GM21737 (cell line): ENCODE measurements around the gene TERB1.

Source experiments
- ATAC-seq: cut with Tn5 transposase; IDR thresholded peaks from one replicate; pipeline ENCODE4 v1.9.1; 2021; ENCODE audit warnings: mild to moderate bottlenecking, moderate library complexity; ENCODE audit not compliant: unreplicated experiment

The TERB1 gene, protein sequence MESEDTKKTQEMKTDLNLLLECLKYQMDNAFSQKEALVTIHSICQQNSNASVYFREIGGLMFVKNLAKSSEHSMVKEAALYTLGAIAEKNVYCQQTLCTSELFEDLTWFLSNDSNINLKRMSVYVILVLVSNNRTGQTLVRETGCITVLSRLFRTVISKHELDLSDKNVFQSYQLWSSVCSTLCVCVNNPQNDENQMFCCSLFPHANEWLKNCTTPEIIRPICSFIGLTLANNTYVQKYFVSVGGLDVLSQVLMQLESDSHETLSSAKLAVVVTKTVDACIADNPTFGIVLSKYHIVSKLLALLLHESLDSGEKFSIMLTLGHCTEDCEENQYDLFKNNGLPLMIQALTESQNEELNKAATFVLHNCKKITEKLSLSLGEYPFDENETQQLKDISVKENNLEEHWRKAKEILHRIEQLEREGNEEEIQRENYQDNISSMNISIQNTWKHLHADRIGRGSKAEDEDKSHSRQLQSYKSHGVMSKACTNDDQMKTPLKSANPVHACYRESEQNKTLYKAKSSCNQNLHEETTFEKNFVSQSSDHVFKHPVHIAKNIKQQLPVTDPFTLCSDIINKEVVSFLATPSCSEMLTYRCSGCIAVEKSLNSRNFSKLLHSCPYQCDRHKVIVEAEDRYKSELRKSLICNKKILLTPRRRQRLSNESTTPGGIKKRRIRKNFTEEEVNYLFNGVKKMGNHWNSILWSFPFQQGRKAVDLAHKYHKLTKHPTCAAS

GRCh38 chr16:66801320-66802105 lies at the start of gene TERB1:
TERB1 (minus strand) TSS chr16:66801584; CDS start chr16:66796798, 4,786 bp downstream.
- ATAC-seq: no peak

DNA sequence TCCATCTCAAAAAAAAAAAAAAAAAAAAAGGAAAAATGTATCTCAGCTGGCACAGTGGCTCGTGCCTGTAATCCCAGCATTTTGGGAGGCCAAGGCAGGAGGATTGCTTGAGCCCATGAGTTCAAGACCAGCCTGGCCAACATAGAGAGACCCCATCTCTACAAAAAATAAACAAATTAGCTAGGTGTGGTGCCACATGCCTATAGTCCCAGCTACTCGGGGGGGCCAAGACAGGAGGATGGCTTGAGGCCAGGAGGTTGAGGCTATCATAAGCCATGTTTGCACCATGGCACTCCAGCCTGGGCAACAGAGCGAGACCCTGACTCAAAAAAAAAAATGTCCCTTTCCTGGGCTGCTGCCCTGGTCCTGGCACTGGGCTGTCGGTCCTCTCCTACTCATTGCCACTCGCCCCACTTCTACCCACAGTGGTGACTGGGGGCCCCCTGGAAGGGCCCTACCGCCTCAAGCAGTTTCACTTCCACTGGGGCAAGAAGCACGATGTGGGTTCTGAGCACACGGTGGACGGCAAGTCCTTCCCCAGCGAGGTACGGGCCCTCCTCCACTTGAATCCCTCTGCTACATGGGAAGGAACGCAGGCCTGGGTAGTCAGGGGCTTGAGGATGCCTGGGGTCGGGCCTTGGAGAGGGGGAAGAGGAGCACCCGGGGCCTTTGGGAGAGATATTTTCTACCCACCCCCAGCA lies 48.9 kb upstream of the TERB1 start:
- ATAC-seq: no peak

GRCh38 chr16:66849549-66849948 lies 48.2 kb upstream of the TERB1 start:
- ATAC-seq: no peak

- no peak for ATAC-seq
Measured at GRCh38 chr16:66849021-66849420, 47.6 kb upstream of the TERB1 start.

DNA sequence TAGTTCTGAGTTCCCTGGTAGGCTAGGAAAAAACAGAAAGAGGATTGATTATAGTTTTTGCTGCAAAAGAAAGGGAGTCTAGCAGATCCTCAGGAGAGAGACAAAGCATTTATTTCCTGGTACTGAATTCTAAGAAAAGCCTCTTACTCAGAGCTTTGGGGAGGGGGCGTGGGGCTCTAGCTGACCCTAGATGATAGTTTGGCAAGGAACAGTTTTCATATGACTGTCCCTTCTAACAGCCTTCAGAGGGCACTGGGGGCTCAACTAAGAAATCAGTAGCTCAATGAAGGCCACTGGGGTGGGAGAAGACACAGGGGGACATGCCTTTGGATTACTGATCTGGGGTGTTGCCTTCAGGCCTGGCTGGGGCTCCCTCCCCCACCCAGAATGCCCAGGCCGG lies 46.8 kb upstream of the TERB1 start:
- no peak for ATAC-seq

DNA sequence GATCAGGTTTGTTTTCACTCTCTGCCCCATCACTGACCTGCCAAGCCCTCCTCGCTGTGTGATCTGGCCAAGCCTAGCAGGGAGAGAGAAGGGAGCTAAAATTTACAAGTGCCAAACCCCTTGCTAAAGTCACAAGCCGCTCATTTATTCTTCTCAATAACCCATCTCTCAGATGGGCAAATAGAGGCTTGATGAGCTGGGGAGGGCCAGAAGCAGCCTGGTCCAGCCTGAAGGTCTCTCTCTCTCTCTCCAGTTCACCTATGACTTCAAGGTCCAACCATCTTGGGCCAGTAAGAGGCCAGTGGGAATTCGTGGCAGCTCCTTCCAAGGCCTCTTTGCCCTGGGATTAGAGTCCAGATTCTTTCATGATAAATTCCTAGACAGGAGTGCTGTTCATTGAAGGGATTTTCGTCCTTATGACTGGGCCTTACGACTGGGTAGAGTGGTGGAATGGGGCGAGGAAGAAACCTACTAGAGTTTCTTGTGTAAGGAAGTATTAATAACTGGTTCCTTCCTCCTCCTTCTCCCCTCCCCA lies 46.2 kb upstream of the TERB1 start:
- no peak for ATAC-seq

GRCh38 chr16:66846831-66847230 lies 45.4 kb upstream of the TERB1 start:
- no peak for ATAC-seq

- no peak for ATAC-seq
Measured at GRCh38 chr16:66846266-66846665, 44.9 kb upstream of the TERB1 start.

- no peak for ATAC-seq
Measured at GRCh38 chr16:66845791-66846221, 44.4 kb upstream of the TERB1 start.

DNA sequence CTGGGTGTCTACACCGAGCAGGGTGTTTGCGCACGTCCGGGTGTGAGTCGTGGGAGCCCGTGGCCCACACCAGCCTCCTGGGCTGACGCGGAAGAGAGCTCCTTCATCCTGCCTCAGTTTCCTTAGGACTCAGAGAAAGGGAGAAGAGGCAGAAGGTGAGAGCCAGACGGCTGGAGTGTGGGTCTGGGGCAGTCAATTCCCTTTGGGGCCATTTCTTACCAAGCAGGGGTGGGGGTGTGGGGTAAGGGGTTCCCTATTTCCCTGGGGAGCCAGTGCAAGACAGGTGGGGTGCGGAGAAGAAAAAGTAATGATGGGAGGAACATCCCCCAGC lies 43.7 kb upstream of the TERB1 start:
- ATAC-seq: no peak

DNA sequence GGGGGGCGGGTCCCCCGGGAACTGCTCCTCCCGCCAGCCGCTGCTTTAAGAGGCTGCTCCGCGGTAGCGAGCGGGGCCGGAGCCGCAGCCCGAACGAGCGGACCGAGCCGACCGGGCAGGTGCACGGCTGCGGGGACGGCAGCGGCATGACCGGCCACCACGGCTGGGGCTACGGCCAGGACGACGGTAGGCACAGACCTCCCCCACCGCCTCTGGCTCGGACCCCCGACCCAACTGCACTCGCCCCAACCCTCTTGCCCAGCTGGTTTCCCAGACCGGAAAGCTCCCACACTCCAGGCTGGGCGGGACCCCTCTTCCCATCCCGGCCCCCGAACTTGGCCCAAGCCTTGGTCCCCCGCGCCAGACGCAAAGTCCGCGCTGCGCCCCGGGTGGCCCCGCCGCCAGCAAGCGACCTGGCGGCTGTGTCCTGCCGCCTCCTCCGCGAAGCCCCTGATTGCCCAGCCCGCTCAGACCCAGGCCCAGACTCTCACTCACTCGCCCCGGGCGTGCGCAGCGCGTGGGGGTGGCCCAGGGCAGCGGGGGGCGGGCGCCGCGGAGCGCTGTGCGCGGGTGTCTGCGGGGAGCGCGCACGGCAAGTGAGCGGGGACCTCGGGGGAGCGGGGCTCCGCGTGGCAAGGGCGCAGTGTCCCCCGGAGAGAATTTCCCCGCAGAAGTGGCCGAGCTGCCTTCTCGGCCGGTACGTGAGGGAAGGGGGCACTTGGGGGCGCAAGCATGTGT lies 43.1 kb upstream of the TERB1 start, which contains the start of gene CA7:
Gene CA7 (plus strand): TSS at position 73 of the 738 bp plus-strand sequence. CDS start 74 bp downstream, at position 147.
- no peak for ATAC-seq

- no peak for ATAC-seq
Measured at GRCh38 chr16:66844009-66844341, 42.6 kb upstream of the TERB1 start.

- no peak for ATAC-seq
Measured at GRCh38 chr16:66843191-66843590, 41.8 kb upstream of the TERB1 start.

DNA sequence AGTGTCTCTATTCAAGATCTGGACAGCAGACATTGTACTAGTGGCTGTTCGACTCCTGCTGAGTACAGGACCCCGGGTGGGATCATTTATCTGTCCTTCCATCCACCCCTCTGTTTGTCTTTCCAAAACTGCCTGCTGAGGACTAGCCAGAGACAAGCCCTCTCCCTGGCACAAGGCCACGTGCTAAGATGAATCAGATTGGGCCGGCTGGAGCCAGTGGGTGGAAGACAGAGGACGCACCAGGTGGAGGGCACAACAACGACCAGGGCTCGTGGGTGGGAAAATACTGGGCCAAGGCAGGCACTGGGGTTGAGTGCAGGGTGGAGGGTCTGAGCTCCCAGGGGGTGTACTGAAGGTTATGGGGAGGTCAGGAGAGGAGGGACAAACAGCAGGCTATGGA lies 41.4 kb upstream of the TERB1 start:
- ATAC-seq: no peak

GRCh38 chr16:66841366-66841765 lies 40.0 kb upstream of the TERB1 start:
- ATAC-seq: no peak

DNA sequence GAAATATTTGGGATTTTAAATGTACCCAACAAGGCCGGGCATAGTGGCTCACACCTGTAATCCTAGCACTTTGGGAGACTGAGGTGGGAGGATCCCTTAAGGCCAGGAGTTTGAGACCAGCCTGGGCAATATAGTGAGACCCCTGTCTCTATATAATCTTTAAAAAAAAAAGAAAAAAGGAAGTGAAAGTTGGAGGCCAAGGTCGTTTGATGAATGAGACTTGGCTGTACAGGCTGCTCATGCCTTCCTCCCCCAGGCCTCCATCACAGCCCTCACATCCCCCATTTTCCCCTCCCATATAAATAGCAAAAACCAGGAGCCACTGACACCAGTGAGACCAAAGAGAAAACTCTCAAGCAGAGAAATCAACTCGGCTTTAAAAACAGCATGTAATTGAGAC lies 39.5 kb upstream of the TERB1 start:
- no peak for ATAC-seq

GRCh38 chr16:66834746-66835145 lies 33.4 kb upstream of the TERB1 start:
- ATAC-seq: no peak

DNA sequence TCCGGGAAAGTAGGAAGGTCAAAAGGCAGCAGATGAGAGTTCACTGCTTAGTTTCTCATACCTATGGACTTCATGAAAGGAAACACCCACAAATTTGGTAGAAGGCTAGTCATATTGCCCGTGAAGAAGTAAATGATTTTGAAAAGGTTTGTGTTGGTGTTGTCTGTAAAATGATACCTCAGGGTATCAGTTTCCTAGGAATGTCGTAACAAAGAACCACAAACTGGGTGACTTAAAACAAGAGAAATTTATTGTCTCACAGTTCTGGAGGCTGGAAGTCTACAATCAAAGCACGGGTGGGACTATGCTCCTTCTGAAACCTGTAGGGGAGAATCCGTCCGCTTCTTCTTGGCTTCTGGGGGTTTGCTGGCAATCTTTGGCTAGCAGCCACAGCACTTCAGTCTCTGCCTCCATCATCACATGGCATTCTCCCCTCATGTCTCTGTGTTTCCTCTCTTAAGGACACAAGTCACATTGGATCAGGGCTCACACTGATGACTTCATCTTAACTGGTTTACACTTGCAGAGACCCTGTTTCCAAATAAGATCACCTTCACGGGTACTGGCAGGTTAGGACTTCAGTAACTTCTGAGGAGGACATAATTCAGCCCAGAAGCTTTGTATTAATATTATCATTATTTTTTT lies 31.4 kb upstream of the TERB1 start:
- ATAC-seq: no peak

DNA sequence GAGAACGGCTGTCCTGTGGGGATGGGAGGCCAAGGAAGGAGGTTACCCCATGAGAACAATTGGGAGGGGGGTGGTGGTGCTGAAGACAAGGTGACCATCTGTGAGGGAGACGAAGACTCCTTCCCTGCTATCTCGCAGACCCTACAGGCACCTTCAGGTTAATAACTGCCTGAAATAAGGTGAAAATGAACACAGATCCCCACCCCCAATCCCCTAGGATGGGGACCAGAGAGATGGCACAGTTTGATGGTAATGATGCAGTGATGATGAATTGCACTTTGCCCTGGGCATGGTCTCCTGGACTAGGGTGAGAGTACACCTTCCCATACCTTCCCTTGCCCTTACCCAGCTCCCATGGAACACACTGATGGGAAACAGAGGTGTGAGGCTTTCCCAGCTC lies 30.8 kb upstream of the TERB1 start:
- no peak for ATAC-seq
